ENCODE measurements around the gene RPTOR.
A peak's percentile ranks its signal among the peaks of the same experiment; 100 is the strongest.

RPTOR gene

GRCh38 chr17:80908776-80909175 lies 364.1 kb downstream of the RPTOR start:
- Histone ChIP-seq H3K79me2 (ENCODE audit: low read length) (no peaks in the 10 kb centered on the region), H3K36me3 (replicated peaks; ENCODE audit: low read depth, low read length) (peaks cover 41% of the 10 kb centered on the region), H2AFZ (ENCODE audit: low read depth, low read length) (no peak overlapping the region), H3K27me3 (ENCODE audit: low read depth, low read length) (no peaks in the 10 kb centered on the region), H3K4me2 (ENCODE audit: low read length) (no peak overlapping the region), H3K4me1 (ENCODE audit: low read length) (peaks cover 20% of the 10 kb centered on the region), H3K9me3 (ENCODE audit: insufficient read depth, low read length) (no peaks in the 10 kb centered on the region), H3K27ac (ENCODE audit: low read length) (no peak overlapping the region), H3K9ac (ENCODE audit: low read length) (no peak overlapping the region), H3K4me3 (ENCODE audit: low read length) (no peak overlapping the region), H4K20me1 (ENCODE audit: insufficient read depth, low read length) (no peaks in the 10 kb centered on the region)
- no peak for TF ChIP-seq CTCF (IDR thresholded peaks at IDR 0.05; ENCODE audit: low read depth, low read length)
- TF ChIP-seq EZH2phosphoT487 (IDR thresholded peaks at IDR 0.05; ENCODE audit: low read depth), result no peak

GRCh38 chr17:80909635-80910034 lies 365.0 kb downstream of the RPTOR start:
- Histone ChIP-seq H3K36me3 (replicated peaks; ENCODE audit: low read depth, low read length) (peaks cover 50% of the 10 kb centered on the region), H3K4me3 (ENCODE audit: low read length) (no peak overlapping the region), H3K9ac (ENCODE audit: low read length) (no peak overlapping the region), H2AFZ (ENCODE audit: low read depth, low read length) (no peak overlapping the region), H4K20me1 (ENCODE audit: insufficient read depth, low read length) (no peaks in the 10 kb centered on the region), H3K27me3 (ENCODE audit: low read depth, low read length) (no peaks in the 10 kb centered on the region), H3K79me2 (ENCODE audit: low read length) (no peaks in the 10 kb centered on the region), H3K4me1 (ENCODE audit: low read length) (peaks cover 20% of the 10 kb centered on the region), H3K4me2 (ENCODE audit: low read length) (peak overlapping the region; percentile 25), H3K27ac (ENCODE audit: low read length) (no peak overlapping the region), H3K9me3 (ENCODE audit: insufficient read depth, low read length) (no peaks in the 10 kb centered on the region; the same call in 1 of the 2 replicates)
- TF ChIP-seq EZH2phosphoT487 (IDR thresholded peaks at IDR 0.05; ENCODE audit: low read depth) (no peak), CTCF (IDR thresholded peaks at IDR 0.05; ENCODE audit: low read depth, low read length) (no peak)

- peaks cover 4% of the 10 kb centered on the region; the same call in 1 of the 2 replicates for H3K9me3 ChIP-seq (ENCODE audit: insufficient read depth, low read length)
- no peaks in the 10 kb centered on the region for H4K20me1 ChIP-seq (ENCODE audit: insufficient read depth, low read length)
- H2AFZ ChIP-seq (ENCODE audit: low read depth, low read length), result no peak overlapping the region
- TF ChIP-seq EZH2phosphoT487 (IDR thresholded peaks at IDR 0.05; ENCODE audit: low read depth) (no peak), CTCF (IDR thresholded peaks at IDR 0.05; ENCODE audit: low read depth, low read length) (no peak)
- H3K4me1 ChIP-seq (ENCODE audit: low read length), result peaks cover 20% of the 10 kb centered on the region
- peak overlapping the region; percentile 66; the same call in 1 of the 2 replicates for H3K4me2 ChIP-seq (ENCODE audit: low read length)
- H3K36me3 ChIP-seq (replicated peaks; ENCODE audit: low read depth, low read length), result peaks cover 53% of the 10 kb centered on the region
- no peak overlapping the region for H3K9ac ChIP-seq (ENCODE audit: low read length)
- H3K4me3 ChIP-seq (ENCODE audit: low read length), result no peak overlapping the region
- no peak overlapping the region for H3K27ac ChIP-seq (ENCODE audit: low read length)
- H3K27me3 ChIP-seq (ENCODE audit: low read depth, low read length), result no peaks in the 10 kb centered on the region
- no peaks in the 10 kb centered on the region for H3K79me2 ChIP-seq (ENCODE audit: low read length)
Measured at GRCh38 chr17:80910043-80910442, 365.4 kb downstream of the RPTOR start.

GRCh38 chr17:80912476-80912875 lies 367.8 kb downstream of the RPTOR start:
- Histone ChIP-seq H3K4me3 (ENCODE audit: low read length) (no peak overlapping the region), H3K79me2 (ENCODE audit: low read length) (no peaks in the 10 kb centered on the region), H2AFZ (ENCODE audit: low read depth, low read length) (no peak overlapping the region), H3K4me1 (ENCODE audit: low read length) (peaks cover 20% of the 10 kb centered on the region), H3K27ac (ENCODE audit: low read length) (no peak overlapping the region), H3K36me3 (replicated peaks; ENCODE audit: low read depth, low read length) (peaks cover 56% of the 10 kb centered on the region), H3K27me3 (ENCODE audit: low read depth, low read length) (no peaks in the 10 kb centered on the region), H4K20me1 (ENCODE audit: insufficient read depth, low read length) (no peaks in the 10 kb centered on the region), H3K4me2 (ENCODE audit: low read length) (no peak overlapping the region), H3K9me3 (ENCODE audit: insufficient read depth, low read length) (peaks cover 4% of the 10 kb centered on the region; the same call in 1 of the 2 replicates), H3K9ac (ENCODE audit: low read length) (no peak overlapping the region)
- TF ChIP-seq EZH2phosphoT487 (IDR thresholded peaks at IDR 0.05; ENCODE audit: low read depth) (no peak), CTCF (IDR thresholded peaks at IDR 0.05; ENCODE audit: low read depth, low read length) (no peak)
